NCI-H1092 (cell line): Measurements from ENCODE around the gene GNAL.

Source experiments
- DNase-seq: peaks from one replicate; lab custom pipeline; 2025; lab: John Stamatoyannopoulos, UW

The GNAL gene

GRCh38 chr18:11767329-11767728, 78.3 kb downstream of the GNAL start:
- DNase-seq = no peak

- no peak for DNase-seq
Measured at GRCh38 chr18:11767935-11768334, 78.9 kb downstream of the GNAL start.

- no peak for DNase-seq
Measured at GRCh38 chr18:11775436-11776174, 86.5 kb downstream of the GNAL start.

- no peak for DNase-seq
Measured at GRCh38 chr18:11780042-11780441, 91.0 kb downstream of the GNAL start.

GRCh38 chr18:11783716-11784331, 94.8 kb downstream of the GNAL start:
- DNase-seq = no peak

GRCh38 chr18:11784674-11785304, 95.7 kb downstream of the GNAL start:
- no peak for DNase-seq

GRCh38 chr18:11785444-11786055, 96.5 kb downstream of the GNAL start:
- no peak for DNase-seq

GRCh38 chr18:11789716-11790510, 100.8 kb downstream of the GNAL start:
- no peak for DNase-seq

- DNase-seq = no peak
Measured at GRCh38 chr18:11791131-11791530, 102.1 kb downstream of the GNAL start.

GRCh38 chr18:11792632-11793031, 103.6 kb downstream of the GNAL start:
- DNase-seq = no peak

GRCh38 chr18:11794195-11794594, 105.1 kb downstream of the GNAL start:
- no peak for DNase-seq

- no peak for DNase-seq
Measured at GRCh38 chr18:11795916-11796315, 106.9 kb downstream of the GNAL start.

- DNase-seq = no peak
Measured at GRCh38 chr18:11798271-11798670, 109.2 kb downstream of the GNAL start.

GRCh38 chr18:11799066-11799465, 110.0 kb downstream of the GNAL start:
- no peak for DNase-seq

GRCh38 chr18:11800566-11801334, 111.7 kb downstream of the GNAL start:
- DNase-seq = no peak

GRCh38 chr18:11801573-11801972, 112.5 kb downstream of the GNAL start:
- DNase-seq = no peak

- no peak for DNase-seq
Measured at GRCh38 chr18:11802158-11802557, 113.1 kb downstream of the GNAL start.

GRCh38 chr18:11802586-11802985, 113.5 kb downstream of the GNAL start:
- DNase-seq = no peak

- no peak for DNase-seq
Measured at GRCh38 chr18:11807233-11807632, 118.2 kb downstream of the GNAL start.

- no peak for DNase-seq
Measured at GRCh38 chr18:11808001-11808855, 119.2 kb downstream of the GNAL start.
